ENCODE measurements around the gene RNF144B.

GRCh38 chr6:18471232-18471964, 84.2 kb downstream of the RNF144B start:
- TF ChIP-seq POLR2A (IDR thresholded peaks at IDR 0.05), result no peak
- TF ChIP-seq, protein P1, sequence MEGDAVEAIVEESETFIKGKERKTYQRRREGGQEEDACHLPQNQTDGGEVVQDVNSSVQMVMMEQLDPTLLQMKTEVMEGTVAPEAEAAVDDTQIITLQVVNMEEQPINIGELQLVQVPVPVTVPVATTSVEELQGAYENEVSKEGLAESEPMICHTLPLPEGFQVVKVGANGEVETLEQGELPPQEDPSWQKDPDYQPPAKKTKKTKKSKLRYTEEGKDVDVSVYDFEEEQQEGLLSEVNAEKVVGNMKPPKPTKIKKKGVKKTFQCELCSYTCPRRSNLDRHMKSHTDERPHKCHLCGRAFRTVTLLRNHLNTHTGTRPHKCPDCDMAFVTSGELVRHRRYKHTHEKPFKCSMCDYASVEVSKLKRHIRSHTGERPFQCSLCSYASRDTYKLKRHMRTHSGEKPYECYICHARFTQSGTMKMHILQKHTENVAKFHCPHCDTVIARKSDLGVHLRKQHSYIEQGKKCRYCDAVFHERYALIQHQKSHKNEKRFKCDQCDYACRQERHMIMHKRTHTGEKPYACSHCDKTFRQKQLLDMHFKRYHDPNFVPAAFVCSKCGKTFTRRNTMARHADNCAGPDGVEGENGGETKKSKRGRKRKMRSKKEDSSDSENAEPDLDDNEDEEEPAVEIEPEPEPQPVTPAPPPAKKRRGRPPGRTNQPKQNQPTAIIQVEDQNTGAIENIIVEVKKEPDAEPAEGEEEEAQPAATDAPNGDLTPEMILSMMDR (IDR thresholded peaks at IDR 0.05 in 8 of 11, conservative IDR thresholded peaks at IDR 0.05 in 3 of 11), result no peak

Measured in spleen (tissue), 7 donors.